ENCODE measurements around the gene APLNR. TPM values are rescaled to one million over a fixed set of nuclear protein-coding genes. Genes with fewer than 3 reads are reported as not detected.
A peak's percentile ranks its signal among the peaks of the same experiment; 100 is the strongest.

Gene APLNR
- polyA plus RNA-seq, 3 donors: not detected

DNA sequence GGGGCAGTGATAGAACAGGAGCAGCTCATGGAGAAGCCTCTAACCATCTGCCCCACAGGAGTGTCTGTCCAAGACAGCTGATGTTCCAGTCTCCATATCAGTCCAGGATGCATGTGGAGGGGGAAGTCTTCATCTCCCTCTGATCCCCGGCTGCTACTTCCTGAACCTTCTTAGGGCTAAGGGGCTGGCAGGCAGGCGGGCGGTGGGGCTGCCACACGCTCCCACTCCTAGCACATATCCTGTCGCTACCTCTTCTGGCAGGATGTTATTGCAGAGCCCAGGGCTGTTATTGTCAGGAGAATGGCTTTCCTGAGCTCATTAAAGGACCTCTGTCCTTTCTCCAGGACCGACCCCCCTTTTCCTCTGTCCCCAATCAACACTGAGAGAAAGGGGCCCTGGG is 29.9 kb downstream of the APLNR start:
- H3K27ac Mint-ChIP-seq: no peak overlapping the region
- Histone ChIP-seq H3K27ac (ENCODE audit: low read depth in 1 of 2, low read length in 2 of 2) (no peak overlapping the region), H2AFZ (ENCODE audit: insufficient read depth, low read depth, low read length, poor library complexity, severe bottlenecking) (no peak overlapping the region), H3K9me3 (replicated peaks in 1 of 2; ENCODE audit: control insufficient read depth in 1 of 2, insufficient read depth in 1 of 2, low read length in 2 of 2) (no peaks in the 10 kb centered on the region), H3K79me2 (ENCODE audit: insufficient read depth, low read length) (no peaks in the 10 kb centered on the region), H3K9ac (ENCODE audit: insufficient read depth, low read length, poor library complexity, severe bottlenecking) (no peak overlapping the region), H3K4me1 (ENCODE audit: control insufficient read depth in 1 of 2, insufficient read depth in 2 of 2, low read length in 2 of 2) (no peaks in the 10 kb centered on the region), H3K4me3 (replicated peaks in 1 of 3; ENCODE audit: low read depth in 2 of 3, low read length in 3 of 3) (no peak overlapping the region), H4K20me1 (ENCODE audit: insufficient read depth, low read length) (no peaks in the 10 kb centered on the region), H3K36me3 (replicated peaks in 1 of 2; ENCODE audit: control insufficient read depth in 1 of 2, insufficient read depth in 2 of 2, low read length in 2 of 2) (no peaks in the 10 kb centered on the region), H3K4me2 (replicated peaks; ENCODE audit: extremely low read depth, low read length, poor library complexity, severe bottlenecking) (no peak overlapping the region), H3K27me3 (ENCODE audit: control insufficient read depth in 2 of 2, insufficient read depth in 2 of 2, low read length in 2 of 2) (peaks cover 6 to 7% of the 10 kb centered on the region in 2 donors)
- intact Hi-C loops (cut with micrococcal nuclease): no loop called here
- peaks cover 20 to 35% (median 29%) of the 10 kb centered on the region in 3 donors for H3K27me3 Mint-ChIP-seq (ENCODE audit: low read depth in 3 of 3)
- no peaks in the 10 kb centered on the region for H3K36me3 Mint-ChIP-seq
- peak overlapping the region in 1 of 2 donors; percentile 36 for H3K4me3 Mint-ChIP-seq
- no peaks in the 10 kb centered on the region for H3K4me1 Mint-ChIP-seq
- H3K9me3 Mint-ChIP-seq: peaks cover 0 to 3% (median 0%) of the 10 kb centered on the region in 7 donors
- WGBS (ENCODE audit: insufficient coverage): 56% methylated on average over 4 of the region's 6 CpGs
- DNase-seq: no peak
- TF ChIP-seq, protein P1, sequence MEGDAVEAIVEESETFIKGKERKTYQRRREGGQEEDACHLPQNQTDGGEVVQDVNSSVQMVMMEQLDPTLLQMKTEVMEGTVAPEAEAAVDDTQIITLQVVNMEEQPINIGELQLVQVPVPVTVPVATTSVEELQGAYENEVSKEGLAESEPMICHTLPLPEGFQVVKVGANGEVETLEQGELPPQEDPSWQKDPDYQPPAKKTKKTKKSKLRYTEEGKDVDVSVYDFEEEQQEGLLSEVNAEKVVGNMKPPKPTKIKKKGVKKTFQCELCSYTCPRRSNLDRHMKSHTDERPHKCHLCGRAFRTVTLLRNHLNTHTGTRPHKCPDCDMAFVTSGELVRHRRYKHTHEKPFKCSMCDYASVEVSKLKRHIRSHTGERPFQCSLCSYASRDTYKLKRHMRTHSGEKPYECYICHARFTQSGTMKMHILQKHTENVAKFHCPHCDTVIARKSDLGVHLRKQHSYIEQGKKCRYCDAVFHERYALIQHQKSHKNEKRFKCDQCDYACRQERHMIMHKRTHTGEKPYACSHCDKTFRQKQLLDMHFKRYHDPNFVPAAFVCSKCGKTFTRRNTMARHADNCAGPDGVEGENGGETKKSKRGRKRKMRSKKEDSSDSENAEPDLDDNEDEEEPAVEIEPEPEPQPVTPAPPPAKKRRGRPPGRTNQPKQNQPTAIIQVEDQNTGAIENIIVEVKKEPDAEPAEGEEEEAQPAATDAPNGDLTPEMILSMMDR (IDR thresholded peaks at IDR 0.05): no peak

DNA sequence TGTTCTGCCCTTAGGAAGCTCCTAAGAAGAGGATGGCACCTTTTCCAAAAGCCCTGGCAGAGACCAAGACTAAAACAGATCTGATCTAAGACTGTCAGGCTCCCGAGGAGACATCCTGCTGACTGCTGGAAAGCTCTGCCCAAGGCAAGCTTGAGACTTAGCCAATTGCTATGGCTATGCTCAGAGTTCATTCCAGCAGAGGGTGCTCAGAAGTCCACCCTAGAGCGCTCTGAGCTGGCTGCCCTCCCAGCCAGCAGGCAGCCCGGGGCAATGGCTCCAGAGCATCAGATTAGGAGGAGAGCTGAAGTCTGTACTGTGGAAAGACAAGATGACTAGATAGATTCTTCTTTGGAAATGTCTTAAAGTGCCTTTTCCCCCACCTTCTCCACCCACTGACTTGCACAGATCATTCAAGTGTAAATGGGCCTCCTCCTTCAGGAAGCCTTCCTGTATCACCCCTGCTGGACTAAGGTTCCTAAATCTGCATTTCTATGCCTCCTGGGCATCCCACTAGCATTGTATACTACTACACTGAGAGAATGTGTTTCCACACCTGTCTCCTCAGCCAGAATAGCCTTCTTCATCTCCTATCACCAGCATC is 31.9 kb downstream of the APLNR start:
- Mint-ChIP-seq H3K9me3 (no peaks in the 10 kb centered on the region), H3K27ac (no peak overlapping the region), H3K4me3 (no peak overlapping the region), H3K27me3 (ENCODE audit: low read depth in 3 of 3) (peaks cover 24 to 39% (median 35%) of the 10 kb centered on the region in 3 donors), H3K36me3 (no peaks in the 10 kb centered on the region), H3K4me1 (no peaks in the 10 kb centered on the region)
- Histone ChIP-seq H3K9me3 (replicated peaks in 1 of 2; ENCODE audit: control insufficient read depth in 1 of 2, insufficient read depth in 1 of 2, low read length in 2 of 2) (no peaks in the 10 kb centered on the region), H3K36me3 (replicated peaks in 1 of 2; ENCODE audit: control insufficient read depth in 1 of 2, insufficient read depth in 2 of 2, low read length in 2 of 2) (no peaks in the 10 kb centered on the region), H3K9ac (ENCODE audit: insufficient read depth, low read length, poor library complexity, severe bottlenecking) (no peak overlapping the region), H3K27ac (ENCODE audit: low read depth in 1 of 2, low read length in 2 of 2) (no peak overlapping the region), H2AFZ (ENCODE audit: insufficient read depth, low read depth, low read length, poor library complexity, severe bottlenecking) (no peak overlapping the region), H3K79me2 (ENCODE audit: insufficient read depth, low read length) (no peaks in the 10 kb centered on the region), H3K4me2 (replicated peaks; ENCODE audit: extremely low read depth, low read length, poor library complexity, severe bottlenecking) (no peak overlapping the region), H3K4me1 (ENCODE audit: control insufficient read depth in 1 of 2, insufficient read depth in 2 of 2, low read length in 2 of 2) (no peaks in the 10 kb centered on the region), H4K20me1 (ENCODE audit: insufficient read depth, low read length) (no peaks in the 10 kb centered on the region), H3K4me3 (replicated peaks in 1 of 3; ENCODE audit: low read depth in 2 of 3, low read length in 3 of 3) (no peak overlapping the region), H3K27me3 (ENCODE audit: control insufficient read depth in 2 of 2, insufficient read depth in 2 of 2, low read length in 2 of 2) (peaks cover 2 to 9% of the 10 kb centered on the region in 2 donors)
- TF ChIP-seq, protein P1 (IDR thresholded peaks at IDR 0.05): no peak
- intact Hi-C loops (cut with micrococcal nuclease): no loop called here
- 77% methylated on average over 2 of the region's 3 CpGs for whole genome bisulfite sequencing (ENCODE audit: insufficient coverage)
- DNase-seq: no peak
